GM21737 (cell line): ENCODE results near the gene NMT1.

Experiments
- ATAC-seq: cut with Tn5 transposase; IDR thresholded peaks from one replicate; pipeline ENCODE4 v1.9.1; 2021; ENCODE audit warnings: mild to moderate bottlenecking, moderate library complexity; ENCODE audit not compliant: unreplicated experiment

The NMT1 gene

GRCh38 chr17:45077643-45078042, 16.5 kb downstream of the NMT1 start:
- ATAC-seq: no peak

DNA sequence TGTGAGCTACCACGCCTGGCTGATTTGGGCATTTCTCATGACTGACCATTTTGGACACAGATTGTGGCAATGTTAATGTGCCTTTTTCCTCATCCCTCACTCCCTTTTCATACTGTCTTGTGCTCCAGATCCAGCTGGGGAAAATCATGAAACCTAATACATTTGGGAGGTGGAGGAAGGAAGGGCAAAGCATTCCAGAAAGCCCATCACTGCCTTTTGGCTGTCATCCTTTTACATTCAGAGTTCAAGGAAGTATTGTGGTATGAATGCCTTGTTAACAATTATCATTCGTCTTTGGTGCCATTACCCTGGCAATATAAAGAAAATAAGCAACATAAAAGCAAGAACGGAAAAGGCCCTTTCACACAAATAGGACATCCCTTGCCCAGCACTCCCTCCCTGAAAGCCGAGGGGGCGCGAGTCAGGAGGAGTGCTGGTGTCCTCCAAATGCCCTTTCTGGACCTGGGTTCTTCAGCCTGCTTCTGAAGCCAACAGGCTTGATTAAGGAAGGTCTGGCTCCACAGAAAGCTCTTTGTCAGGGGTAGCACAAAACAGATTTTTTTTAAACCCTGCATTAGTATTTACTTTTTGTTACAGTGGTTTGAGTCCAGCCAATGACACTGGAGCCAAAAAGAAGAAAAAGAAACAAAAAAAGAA, 20.1 kb downstream of the NMT1 start:
- no peak for ATAC-seq

DNA sequence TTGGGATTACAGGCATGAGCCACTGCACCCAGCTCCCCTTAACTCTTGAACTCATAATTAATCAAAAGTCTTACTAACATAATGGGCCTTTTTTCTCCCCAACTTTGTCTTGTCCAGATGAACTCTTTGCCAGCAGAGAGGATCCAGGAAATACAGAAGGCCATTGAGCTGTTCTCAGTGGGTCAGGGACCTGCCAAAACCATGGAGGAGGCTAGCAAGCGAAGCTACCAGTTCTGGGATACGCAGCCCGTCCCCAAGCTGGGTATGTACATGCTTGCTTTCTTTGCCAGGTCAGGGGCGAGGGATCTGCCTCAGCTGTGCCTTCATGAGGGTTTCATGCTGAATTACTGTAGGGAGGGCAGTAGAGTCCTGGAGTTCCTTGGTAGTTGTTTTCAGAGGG, 25.3 kb downstream of the NMT1 start:
- ATAC-seq: no peak

DNA sequence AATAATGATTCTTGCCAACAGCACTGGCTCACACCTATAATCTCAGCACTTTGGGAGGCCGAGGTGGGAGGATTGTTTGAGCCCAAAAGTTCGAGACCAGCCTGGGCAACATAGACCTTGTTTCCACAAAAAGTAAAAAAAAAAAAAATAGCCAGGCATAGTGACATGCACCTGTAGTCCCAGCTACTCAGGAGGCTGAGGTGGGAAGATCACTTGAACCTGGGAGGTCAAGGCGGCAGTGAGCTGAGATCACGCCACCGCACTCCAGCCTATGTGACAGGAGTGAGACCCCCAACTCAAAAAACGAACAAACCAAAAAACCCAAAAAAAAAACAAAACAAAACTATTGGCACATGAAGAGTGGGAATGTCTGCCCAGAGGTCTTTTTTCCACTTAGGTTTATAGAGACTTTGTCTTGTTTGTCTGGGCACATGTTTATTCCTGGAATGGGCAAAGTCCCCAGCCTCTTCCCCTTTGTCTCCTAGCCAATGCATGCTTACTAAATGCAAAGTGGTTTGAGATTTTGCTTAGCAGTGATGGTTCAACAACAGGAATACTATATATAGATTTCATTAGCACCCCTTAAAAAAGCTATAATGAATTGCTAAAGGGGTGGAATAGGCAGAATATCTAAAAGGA, 25.9 kb downstream of the NMT1 start:
- no peak for ATAC-seq

- ATAC-seq: no peak
These were observed 26.4 kb downstream of the NMT1 start for GRCh38 chr17:45087504-45087975.

DNA sequence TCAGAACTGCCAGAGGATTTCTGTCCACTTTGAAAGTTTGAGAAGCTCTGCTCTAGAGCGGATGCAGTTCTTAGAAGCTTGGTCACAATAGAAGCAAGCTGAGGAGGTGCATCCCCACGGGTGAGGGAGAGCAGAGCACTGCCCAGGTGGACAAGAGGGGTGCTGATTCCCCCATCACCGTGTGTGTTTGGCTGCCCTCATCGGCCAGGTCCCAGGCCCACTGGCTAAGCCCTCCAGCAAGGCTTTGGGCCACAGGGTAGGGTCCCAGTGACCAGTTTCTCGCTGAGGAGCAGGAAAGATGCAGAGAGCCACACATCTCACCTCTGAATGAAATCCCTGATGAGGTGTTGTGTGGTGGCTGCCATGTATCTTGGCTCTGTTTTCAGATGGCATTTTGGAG, 26.9 kb downstream of the NMT1 start:
- no peak for ATAC-seq

GRCh38 chr17:45088741-45089140, 27.6 kb downstream of the NMT1 start:
- no peak for ATAC-seq

DNA sequence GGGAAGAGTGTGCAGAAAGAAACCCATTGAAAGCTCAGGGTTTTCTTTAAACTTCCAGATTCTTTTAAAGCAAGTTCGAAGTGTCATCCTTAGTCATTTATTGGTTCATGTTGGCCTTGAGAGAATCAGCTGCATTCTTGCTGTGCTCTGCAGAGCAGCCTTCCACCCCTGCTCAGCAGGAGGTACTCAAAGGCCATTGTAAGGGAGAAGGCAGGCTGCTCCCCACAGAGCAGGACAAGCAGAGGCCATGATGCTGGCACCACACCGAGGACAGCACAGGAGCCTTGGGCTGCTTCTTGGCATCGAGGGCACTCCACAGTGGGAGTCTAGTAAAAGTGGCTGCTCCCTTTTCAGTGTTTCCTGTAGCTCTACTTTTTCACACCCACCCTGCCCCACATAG, 29.6 kb downstream of the NMT1 start:
- no peak for ATAC-seq

GRCh38 chr17:45091778-45092425, 30.8 kb downstream of the NMT1 start:
- no peak for ATAC-seq

GRCh38 chr17:45092911-45093430, 31.9 kb downstream of the NMT1 start:
- ATAC-seq: no peak

DNA sequence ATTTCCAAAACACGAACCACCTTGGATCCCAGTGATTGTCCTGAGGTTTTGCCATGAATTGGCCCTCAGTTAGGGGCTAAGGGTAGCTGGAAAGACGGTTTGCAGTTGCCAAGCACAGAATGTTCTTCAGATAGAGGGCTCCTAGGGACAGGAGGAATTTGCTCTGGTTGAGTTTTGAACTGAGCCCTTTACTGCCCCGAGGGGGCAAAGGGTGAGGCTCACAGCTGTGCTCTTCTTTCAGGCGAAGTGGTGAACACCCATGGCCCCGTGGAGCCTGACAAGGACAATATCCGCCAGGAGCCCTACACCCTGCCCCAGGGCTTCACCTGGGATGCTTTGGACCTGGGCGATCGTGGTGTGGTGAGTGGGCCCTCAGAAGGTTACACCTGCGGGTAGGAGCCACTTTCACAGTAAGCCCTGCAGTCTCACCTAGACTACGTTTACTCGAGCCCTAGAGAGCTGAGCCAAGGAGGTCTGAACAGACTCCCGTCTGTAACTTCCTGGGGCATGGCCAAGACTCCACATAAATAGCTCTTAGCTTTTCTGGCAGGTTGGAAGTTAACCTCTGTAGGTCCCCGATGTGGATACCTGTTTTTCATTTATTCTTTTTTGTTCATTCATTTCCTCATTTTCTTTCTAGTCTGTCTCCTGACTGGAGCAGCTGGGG, 32.5 kb downstream of the NMT1 start:
- no peak for ATAC-seq

DNA sequence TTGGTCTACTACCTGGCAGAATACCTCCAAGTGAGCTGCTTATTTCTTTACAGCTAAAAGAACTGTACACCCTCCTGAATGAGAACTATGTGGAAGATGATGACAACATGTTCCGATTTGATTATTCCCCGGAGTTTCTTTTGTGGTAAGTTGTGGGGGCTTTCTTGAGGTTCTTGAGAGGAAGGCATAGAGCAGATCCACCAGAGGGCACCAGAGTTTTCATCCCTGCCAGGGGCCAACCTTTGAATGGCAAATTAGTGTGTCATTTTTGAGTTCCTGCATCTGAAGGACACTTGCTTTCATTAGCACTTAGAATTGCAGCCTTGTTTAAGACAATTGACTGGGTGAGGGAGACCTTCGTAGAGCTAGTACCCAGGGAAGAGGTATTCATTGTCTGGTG, 35.0 kb downstream of the NMT1 start:
- ATAC-seq: no peak

DNA sequence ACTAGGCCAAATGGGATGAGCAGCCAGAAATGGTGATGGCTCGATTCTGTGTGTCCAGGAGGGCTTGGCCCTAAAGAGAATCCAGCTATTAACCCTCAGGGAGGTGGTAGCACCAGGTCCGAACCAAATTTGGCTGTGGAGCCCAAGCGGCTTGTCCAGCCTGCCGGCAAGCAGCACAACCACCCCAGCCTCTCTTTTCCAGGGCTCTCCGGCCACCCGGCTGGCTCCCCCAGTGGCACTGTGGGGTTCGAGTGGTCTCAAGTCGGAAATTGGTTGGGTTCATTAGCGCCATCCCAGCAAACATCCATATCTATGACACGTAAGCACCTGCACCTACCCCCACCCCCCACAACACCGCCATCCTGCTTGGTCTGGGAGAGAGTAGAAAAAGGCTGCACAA, 35.8 kb downstream of the NMT1 start:
- ATAC-seq: no peak

DNA sequence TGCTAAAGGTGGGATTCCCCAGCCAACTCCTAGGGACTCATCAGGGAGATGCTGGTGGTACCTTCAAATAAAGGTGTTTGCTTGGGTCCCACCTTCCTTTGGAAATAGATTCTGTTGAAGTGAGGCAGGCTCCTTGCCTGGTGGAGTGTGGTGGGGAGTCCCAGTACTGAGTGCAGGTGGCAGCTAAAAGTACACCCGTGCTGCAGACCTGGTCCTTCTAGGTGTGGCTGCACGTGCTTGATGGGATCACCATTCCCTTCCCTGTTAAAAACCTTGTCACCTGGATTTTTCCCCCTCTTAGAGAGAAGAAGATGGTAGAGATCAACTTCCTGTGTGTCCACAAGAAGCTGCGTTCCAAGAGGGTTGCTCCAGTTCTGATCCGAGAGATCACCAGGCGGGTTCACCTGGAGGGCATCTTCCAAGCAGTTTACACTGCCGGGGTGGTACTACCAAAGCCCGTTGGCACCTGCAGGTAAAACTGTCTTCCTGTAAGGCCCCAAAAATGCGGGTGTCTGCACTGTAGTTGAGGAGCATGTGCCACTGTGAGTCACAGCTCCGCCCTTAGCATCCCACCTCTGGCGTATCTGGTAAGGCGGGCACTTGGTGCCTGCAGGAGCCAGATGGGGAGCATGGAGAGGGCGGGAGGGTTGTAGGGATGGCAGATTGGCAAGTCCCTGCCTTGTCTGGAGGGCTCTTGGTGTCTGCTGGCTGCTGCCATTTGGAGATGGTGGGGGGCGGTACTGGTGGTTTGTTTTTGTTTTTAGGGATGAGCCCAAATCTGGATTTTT, 37.2 kb downstream of the NMT1 start:
- ATAC-seq: no peak

DNA sequence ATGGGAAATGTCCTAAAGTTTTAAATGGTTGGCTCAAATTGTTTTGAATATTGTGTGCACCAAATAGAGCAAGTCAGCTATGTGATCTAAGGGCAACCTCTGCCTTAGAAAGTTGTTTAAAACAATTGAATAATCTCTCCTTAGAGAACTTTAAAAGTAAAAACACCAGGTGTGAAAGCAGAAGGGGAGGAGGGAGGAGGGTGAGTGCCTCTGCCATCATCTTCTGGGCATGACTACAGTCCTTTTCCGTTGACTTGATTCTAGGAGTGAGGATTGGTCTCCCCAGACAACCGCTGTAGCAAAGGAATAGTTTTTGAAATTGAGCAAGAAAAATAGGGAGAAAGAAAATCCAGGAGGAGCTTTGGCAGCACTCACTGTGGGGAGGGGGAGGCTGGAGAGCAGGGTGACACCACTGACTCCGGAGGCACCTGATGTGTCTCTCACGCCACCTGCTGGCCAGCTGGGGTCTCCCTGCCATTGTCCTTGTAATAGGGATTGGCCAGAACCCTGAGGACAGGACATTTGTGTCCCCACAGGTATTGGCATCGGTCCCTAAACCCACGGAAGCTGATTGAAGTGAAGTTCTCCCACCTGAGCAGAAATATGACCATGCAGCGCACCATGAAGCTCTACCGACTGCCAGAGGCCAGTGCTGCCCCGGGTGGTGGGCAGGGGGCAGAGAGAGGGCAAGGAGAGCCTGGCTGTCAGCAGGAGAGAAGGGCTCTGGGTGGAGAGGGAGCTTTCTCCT, 37.9 kb downstream of the NMT1 start:
- no peak for ATAC-seq

- ATAC-seq: no peak
These were observed 40.4 kb downstream of the NMT1 start for GRCh38 chr17:45101546-45101882.

GRCh38 chr17:45101883-45102811, 41.0 kb downstream of the NMT1 start:
- ATAC-seq: no peak

DNA sequence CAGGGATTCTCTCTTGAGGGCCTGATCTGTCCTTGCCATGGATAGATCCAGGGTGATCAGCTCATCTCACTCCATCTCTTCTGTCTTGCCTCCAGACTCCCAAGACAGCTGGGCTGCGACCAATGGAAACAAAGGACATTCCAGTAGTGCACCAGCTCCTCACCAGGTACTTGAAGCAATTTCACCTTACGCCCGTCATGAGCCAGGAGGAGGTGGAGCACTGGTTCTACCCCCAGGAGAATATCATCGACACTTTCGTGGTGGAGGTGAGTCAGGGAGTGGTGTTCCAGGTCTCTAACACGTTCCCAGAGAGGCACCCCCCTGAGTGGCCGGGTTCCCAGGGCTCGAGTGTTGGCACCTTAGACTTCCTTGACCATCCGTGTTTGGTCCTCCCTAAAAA, 41.7 kb downstream of the NMT1 start:
- no peak for ATAC-seq

DNA sequence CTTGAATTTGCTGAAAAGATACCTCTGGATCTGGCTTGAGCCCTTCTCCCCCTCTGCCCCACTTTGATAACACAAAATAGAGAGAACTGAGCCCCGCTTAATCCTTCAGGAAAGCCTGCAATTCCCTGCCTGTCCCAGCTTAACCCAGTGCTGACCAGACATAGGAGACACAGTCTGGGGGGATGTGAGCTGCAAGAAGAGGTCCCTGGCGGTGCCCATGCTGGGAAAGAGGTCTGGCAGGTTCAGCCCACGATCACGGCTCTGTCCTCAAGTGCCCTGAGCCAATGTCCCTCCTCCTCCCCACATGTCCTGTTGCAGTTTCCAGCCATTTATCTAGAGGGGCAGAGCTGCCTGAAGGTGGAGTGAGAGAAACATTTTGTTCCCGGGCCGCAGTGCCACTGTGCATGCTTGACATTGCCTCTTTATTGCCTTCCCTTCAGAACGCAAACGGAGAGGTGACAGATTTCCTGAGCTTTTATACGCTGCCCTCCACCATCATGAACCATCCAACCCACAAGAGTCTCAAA, 42.2 kb downstream of the NMT1 start:
- no peak for ATAC-seq
